HL-60 (cell line): ENCODE results near the gene TNXB.

Source experiments
- DNase-seq, 2 experiments: peaks; one replicate each; pipeline ENCODE4 v3.0.0-alpha.2; 2010 to 2020; ENCODE audit warnings: low read depth in 1 of 2, low spot score in 1 of 2
- H3K27ac ChIP-seq: fragments of 250-450 bp; sonication (Bioruptor Pico); replicated peaks from 2 replicates; pipeline ENCODE4 v1.5.1; 2020; ENCODE audit warnings: mild to moderate bottlenecking, moderate library complexity
- H3K27me3 ChIP-seq: fragments of 250-450 bp; sonication (Bioruptor Pico); 2 replicates; pipeline ENCODE4 v1.5.1; 2021; ENCODE audit warnings: mild to moderate bottlenecking, moderate library complexity; ENCODE audit not compliant: insufficient read depth, poor library complexity, severe bottlenecking
- H3K4me3 ChIP-seq: replicated peaks from 2 replicates; pipeline ENCODE4 v1.5.1; 2011; ENCODE audit warnings: mild to moderate bottlenecking, control low read depth, low read length; ENCODE audit not compliant: insufficient read depth
- GABPA ChIP-seq: IDR thresholded peaks from 2 replicates; pipeline ENCODE4 v1.6.1; 2012; ENCODE audit warnings: low read depth
- POLR2AphosphoS5 ChIP-seq: IDR thresholded peaks from 2 replicates; pipeline ENCODE4 v1.6.1; 2012; ENCODE audit warnings: low read depth
- SPI1 ChIP-seq: IDR thresholded peaks from 2 replicates; pipeline ENCODE4 v1.6.1; 2012; ENCODE audit warnings: low read depth, mild to moderate bottlenecking, borderline replicate concordance
- TF ChIP-seq, protein P1 (sequence below): IDR thresholded peaks from one replicate; pipeline ENCODE4 v1.5.1; 2011; ENCODE audit warnings: low read length, control low read depth, inconsistent platforms; ENCODE audit not compliant: insufficient read depth
- TF ChIP-seq, protein P2 (sequence below): IDR thresholded peaks from 2 replicates; pipeline ENCODE4 v1.6.1; 2012; ENCODE audit warnings: low read depth; ENCODE audit not compliant: insufficient replicate concordance

TNXB gene

DNA sequence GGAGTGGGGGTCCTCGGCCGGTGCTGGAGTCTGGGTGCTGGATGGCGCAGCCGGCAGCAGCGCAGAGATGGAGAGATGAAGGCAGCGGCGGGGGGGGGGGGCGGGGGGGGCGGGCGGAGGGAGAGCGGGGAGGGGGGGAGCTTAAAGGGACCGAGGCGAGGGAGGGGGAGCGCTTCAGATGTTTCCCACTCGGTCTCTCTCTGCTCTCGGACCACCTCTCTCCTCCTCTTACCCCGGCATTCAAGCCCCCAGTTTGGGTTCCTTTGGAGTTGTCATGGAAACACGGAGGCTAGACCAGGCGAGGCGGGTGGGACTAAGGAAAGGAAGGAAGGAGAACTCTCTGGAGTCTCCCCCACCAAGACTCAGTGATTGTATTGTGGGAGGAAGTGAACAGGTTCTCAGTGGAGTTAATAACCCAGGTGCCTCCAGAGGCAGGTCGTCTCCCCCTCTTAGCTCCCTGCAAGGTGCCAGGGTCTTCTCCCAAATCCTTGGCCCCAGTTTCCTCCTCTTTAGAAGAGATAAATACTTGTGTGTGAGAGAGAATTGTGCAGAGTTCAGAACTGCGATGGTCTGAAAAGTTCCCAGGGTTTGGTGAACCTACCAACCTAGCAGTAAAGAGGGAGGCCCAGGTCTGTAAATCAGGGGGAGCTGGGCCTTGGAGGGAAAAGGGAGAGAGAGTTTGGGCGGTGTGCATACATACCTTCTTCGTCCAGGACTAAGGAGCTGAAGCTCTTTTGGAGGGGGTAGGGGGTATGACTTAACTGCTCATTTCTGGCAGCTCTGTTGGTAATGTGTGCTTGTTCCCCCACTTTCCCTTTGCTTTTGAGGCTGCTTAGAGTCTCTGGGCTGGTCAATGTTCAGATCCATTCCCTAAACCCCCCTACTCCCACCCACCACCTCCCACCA is 43.0 kb upstream of the TNXB start, which contains the start of gene PRRT1:
TSS of gene PRRT1 (minus strand) at position 77 of the 906 bp plus-strand sequence. CDS start 112 bp downstream, outside the sequence.
- TF ChIP-seq POLR2AphosphoS5, result no peak
- no peak for TF ChIP-seq SPI1
- TF ChIP-seq, protein P1, sequence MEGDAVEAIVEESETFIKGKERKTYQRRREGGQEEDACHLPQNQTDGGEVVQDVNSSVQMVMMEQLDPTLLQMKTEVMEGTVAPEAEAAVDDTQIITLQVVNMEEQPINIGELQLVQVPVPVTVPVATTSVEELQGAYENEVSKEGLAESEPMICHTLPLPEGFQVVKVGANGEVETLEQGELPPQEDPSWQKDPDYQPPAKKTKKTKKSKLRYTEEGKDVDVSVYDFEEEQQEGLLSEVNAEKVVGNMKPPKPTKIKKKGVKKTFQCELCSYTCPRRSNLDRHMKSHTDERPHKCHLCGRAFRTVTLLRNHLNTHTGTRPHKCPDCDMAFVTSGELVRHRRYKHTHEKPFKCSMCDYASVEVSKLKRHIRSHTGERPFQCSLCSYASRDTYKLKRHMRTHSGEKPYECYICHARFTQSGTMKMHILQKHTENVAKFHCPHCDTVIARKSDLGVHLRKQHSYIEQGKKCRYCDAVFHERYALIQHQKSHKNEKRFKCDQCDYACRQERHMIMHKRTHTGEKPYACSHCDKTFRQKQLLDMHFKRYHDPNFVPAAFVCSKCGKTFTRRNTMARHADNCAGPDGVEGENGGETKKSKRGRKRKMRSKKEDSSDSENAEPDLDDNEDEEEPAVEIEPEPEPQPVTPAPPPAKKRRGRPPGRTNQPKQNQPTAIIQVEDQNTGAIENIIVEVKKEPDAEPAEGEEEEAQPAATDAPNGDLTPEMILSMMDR, result no peak
- TF ChIP-seq, protein P2, sequence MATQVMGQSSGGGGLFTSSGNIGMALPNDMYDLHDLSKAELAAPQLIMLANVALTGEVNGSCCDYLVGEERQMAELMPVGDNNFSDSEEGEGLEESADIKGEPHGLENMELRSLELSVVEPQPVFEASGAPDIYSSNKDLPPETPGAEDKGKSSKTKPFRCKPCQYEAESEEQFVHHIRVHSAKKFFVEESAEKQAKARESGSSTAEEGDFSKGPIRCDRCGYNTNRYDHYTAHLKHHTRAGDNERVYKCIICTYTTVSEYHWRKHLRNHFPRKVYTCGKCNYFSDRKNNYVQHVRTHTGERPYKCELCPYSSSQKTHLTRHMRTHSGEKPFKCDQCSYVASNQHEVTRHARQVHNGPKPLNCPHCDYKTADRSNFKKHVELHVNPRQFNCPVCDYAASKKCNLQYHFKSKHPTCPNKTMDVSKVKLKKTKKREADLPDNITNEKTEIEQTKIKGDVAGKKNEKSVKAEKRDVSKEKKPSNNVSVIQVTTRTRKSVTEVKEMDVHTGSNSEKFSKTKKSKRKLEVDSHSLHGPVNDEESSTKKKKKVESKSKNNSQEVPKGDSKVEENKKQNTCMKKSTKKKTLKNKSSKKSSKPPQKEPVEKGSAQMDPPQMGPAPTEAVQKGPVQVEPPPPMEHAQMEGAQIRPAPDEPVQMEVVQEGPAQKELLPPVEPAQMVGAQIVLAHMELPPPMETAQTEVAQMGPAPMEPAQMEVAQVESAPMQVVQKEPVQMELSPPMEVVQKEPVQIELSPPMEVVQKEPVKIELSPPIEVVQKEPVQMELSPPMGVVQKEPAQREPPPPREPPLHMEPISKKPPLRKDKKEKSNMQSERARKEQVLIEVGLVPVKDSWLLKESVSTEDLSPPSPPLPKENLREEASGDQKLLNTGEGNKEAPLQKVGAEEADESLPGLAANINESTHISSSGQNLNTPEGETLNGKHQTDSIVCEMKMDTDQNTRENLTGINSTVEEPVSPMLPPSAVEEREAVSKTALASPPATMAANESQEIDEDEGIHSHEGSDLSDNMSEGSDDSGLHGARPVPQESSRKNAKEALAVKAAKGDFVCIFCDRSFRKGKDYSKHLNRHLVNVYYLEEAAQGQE, result no peak
- Histone ChIP-seq H3K27me3 (peaks cover 48% of the 10 kb centered on the region), H3K4me3 (no peak within 1 kb of the TSS), H3K27ac (no peak within 1 kb of the TSS)
- no peak for DNase-seq

DNA sequence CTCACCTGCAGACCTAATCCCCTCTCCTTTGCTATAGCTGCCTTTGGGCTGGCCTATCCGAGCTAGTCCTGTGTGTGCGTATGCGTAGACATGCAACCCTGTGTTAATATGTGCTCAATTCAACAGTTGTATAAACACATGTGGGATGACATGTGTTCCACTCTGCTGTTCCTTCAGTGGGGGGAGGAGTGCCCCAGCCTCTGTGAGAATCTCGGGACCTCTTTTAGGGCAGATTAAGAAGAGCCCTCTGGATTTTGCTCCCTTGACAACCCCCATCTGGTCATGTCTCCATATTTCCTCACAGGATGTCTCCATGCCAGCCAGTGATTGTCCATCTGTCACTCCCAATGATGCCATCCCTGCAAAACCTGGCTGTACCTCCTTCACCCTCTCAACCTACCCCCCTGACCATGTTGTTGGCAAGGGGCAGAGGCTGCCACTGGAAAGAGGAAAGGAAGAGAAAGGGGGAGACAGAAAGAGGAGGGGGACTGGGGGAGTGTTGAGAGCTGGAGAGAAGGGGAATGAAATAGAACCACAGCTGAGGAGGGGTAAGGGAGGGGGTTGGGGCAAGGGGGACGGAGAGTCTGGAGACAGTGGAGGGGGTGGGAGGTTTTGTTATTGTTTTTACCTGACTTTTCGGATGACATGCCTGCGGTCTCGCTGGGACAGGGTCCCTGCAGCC is 42.2 kb upstream of the TNXB start:
- H3K27me3 ChIP-seq, result peaks cover 48% of the 10 kb centered on the region
- no peak overlapping the region for H3K4me3 ChIP-seq
- no peak overlapping the region for H3K27ac ChIP-seq
- DNase-seq, result no peak
- TF ChIP-seq SPI1 (no peak), GABPA (no peak), POLR2AphosphoS5 (no peak)
- TF ChIP-seq, protein P1, result no peak
- TF ChIP-seq, protein P2, result no peak

DNA sequence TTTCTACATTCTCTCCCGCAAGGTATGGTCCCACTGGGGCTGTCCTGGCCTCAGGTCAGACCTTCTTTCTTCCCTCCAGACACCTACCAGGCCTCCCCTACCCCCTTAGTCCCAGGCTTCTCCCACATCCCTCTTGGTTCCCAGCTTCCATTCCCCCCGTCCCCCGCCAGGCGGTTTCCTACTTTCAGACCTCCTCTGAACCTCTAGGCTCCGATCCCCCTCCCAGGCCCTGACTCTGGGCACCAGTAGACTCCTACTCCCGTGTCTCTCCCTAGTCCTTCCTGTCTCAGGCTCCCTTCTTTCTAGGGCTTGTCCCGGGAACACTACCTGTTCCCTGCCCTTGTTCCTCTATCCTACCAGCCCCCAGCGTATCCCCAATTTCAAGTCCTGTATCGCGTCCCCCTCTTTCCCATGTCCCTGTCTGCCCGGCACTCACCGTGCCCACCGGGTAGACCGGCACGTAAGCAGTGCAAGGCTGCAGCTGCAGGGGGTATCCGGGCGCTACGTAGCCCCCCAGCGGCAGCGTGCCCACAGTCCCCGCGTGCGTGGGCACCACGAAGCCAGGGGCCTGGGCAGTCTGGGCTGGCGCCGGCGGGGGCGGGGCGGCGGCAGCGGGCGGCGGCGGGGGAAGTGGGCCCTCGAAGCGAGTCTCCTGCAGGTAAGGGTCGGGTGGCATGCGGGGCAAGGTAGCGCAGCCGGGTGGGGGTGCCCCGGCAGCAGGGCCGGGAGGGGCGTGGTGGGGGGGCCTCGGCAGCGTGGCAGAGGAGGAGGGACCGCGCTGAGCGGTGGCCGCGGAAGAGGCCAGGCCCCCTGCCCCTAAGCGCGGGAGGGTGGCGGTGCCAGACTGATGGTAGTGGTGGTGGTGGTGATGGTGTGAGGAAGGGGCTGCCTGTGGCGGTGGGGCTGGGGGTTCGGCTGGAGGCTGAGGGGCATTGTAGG is 41.1 kb upstream of the TNXB start:
- no peak for TF ChIP-seq SPI1
- no peak for TF ChIP-seq POLR2AphosphoS5
- TF ChIP-seq GABPA, result no peak
- TF ChIP-seq, protein P2, result no peak
- TF ChIP-seq, protein P1, result no peak
- H3K4me3 ChIP-seq, result no peak overlapping the region
- DNase-seq, result no peak
- peaks cover 48% of the 10 kb centered on the region for H3K27me3 ChIP-seq
- H3K27ac ChIP-seq, result no peak overlapping the region
